AG09319 (cell line): Measurements from ENCODE around the gene MMP13.
"Not testable (repeated sequence)": the region's sequence is repeated elsewhere in the genome, so short reads cannot be mapped to it uniquely, and the experiment has no call there.

ENCODE experiments used
- DNase-seq: peaks from one replicate; pipeline ENCODE4 v3.0.0-alpha.2; 2010; ENCODE audit warnings: low read depth; ENCODE audit errors: extremely low read depth
- TF ChIP-seq, protein P1 (sequence below): IDR thresholded peaks from 2 replicates; pipeline ENCODE4 v1.5.1; 2011; ENCODE audit warnings: low read depth, mild to moderate bottlenecking, inconsistent platforms, low read length, moderate library complexity

MMP13 gene

DNA sequence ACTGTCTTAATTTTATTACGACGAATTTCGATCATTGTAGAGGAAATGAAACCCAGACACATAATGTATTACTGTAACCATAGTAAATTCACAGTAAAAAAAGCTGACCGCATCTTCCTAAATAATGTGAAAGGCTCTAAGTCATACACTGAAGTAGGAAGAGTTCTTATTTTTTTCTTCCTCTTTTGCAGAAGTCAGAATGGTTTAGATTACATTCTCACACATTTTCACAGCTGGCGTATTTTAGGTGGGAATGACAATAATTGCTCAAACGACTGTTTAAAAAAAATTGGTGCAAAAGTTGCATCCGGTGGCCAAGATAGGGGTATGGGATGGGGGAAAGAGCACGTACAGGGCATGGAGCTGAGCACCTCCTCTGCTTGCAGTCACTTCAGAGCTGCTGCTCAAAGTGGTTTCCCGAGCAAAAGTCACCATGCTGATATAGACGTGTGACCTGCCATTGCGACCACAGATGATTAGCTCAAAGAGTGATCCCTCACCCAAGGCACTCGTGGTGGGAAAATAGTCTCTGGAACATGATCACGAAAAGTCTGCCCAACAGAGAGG lies 35.3 kb downstream of the MMP13 start:
- TF ChIP-seq, protein P1, sequence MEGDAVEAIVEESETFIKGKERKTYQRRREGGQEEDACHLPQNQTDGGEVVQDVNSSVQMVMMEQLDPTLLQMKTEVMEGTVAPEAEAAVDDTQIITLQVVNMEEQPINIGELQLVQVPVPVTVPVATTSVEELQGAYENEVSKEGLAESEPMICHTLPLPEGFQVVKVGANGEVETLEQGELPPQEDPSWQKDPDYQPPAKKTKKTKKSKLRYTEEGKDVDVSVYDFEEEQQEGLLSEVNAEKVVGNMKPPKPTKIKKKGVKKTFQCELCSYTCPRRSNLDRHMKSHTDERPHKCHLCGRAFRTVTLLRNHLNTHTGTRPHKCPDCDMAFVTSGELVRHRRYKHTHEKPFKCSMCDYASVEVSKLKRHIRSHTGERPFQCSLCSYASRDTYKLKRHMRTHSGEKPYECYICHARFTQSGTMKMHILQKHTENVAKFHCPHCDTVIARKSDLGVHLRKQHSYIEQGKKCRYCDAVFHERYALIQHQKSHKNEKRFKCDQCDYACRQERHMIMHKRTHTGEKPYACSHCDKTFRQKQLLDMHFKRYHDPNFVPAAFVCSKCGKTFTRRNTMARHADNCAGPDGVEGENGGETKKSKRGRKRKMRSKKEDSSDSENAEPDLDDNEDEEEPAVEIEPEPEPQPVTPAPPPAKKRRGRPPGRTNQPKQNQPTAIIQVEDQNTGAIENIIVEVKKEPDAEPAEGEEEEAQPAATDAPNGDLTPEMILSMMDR: no peak
- no peak for DNase-seq

DNA sequence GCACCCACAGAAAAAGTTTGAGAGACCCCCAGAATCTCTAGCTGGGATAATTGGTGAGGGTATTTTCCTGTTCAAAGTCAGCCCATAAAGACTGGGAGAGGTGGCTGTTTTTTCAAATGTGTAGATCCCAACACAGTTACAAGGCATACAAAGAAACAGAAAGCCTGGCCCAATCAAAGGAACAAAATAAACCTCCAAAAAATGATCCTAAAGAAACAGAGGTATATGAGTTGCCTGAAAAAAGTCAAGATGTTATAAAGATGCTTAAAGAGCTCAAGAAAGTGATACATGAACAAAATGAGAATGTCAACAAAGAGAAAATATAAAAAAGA lies 40.5 kb downstream of the MMP13 start:
- TF ChIP-seq, protein P1: no peak
- no peak for DNase-seq

- peak; percentile 40 for DNase-seq
- TF ChIP-seq, protein P1: peak; percentile 82
Observed at GRCh38 chr11:102914238-102915043, 41.1 kb downstream of the MMP13 start.

DNA sequence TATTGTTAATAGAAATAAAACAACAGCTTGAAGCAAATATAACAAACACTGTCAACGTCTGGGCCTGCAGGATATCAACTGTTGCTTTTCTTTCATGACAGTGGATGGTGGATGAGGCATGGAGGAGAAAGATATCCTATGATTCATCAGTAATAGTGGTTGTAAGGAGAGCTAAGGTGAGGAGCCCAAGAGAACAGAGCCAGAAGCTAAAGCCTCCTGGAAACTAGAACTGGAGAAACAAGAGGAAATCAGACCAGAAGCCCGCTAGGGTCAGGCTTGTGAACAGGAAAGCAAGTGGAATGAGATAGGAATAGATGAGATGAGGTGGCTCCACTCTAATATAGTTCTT lies 43.1 kb downstream of the MMP13 start:
- DNase-seq: no peak
- TF ChIP-seq, protein P1: no peak

- TF ChIP-seq, protein P1: no peak
- DNase-seq: no peak
Observed at GRCh38 chr11:102911758-102912481, 43.6 kb downstream of the MMP13 start.

DNA sequence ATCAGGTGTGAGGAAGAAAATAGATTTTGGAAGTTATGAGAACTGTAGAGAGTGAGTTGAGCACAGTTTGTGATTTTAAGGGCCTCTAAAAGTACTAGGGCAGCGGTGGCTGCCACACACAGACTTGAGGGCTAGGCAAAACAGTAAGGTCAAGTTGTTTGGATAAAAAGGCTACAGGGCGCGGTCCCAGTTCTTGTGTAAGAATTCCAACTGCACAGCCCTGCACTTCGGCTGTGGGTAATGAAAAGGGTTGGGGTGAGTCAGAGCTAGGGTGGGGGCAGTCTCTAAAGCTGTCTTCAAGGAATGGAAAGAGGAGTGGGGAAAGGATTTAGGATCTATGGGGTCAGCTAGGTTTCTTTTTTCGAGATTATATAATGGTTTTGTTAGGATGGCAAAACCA lies 49.7 kb downstream of the MMP13 start:
- DNase-seq: not testable (repeated sequence)

DNA sequence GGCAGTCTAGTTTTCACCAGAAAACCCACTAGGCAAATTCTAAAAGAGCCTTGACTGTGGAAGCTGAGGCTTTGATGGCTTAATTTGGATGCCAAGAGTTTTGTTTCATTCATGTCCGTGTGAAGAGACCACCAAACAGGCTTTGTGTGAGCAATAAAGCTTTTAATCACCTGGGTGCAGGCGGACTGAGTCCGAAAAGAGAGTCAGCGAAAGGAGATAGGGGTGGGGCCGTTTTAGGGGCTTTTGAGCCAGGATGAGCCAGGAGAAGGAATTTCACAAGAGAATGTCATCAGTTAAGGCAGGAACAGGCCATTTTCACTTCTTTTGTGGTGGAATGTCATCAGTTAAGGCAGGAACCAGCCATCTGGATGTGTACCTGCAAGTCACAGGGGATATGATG lies 51.6 kb downstream of the MMP13 start:
- DNase-seq: not testable (repeated sequence)

GRCh38 chr11:102900346-102900745 lies 55.2 kb downstream of the MMP13 start:
- DNase-seq: no peak
- TF ChIP-seq, protein P1: no peak
